ENCODE results near the gene ATF6. TPM values are rescaled to one million over a fixed set of nuclear protein-coding genes. Genes with fewer than 3 reads are reported as not detected.

Gene ATF6
- total RNA-seq, 1 experiment from 2014 or later, result 20.9 TPM

DNA sequence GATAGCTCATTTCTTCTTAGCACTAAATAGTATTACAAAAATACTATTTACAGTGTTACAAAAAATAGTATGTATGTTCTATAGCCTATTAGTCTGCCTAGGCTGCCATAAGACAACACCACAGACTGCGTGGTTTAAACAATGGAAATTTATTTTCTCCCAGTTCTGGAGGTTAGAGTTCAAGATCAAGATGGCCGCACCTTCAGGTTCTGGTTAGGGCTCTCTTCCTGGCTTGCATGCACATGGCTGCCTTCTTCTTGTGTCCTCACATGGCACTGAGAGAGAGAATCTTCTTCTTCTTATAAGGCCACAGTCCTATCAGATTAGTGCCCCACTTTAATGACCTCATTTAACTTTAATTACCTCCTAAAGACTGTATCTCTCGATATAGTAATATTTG, 4.1 kb downstream of the ATF6 start:
- Histone ChIP-seq H3K27ac (ENCODE audit: low read depth, low read length) (no peak overlapping the region), H3K79me2 (ENCODE audit: insufficient read depth, low read length) (peaks cover 84% of the 10 kb centered on the region), H3K9me3 (ENCODE audit: control insufficient read depth in 1 of 2, insufficient read depth in 1 of 2, low read depth in 1 of 2, low read length in 2 of 2) (no peaks in the 10 kb centered on the region), H3K9me2 (ENCODE audit: insufficient read depth) (no peaks in the 10 kb centered on the region), H3K4me3 (replicated peaks in 1 of 2; ENCODE audit: low read depth in 1 of 2, low read length in 2 of 2) (no peak overlapping the region), H3K36me3 (ENCODE audit: control insufficient read depth in 1 of 2, insufficient read depth in 2 of 2, low read length in 2 of 2) (no peaks in the 10 kb centered on the region), H2AFZ (ENCODE audit: low read depth, low read length, poor library complexity, severe bottlenecking) (no peak overlapping the region), H4K20me1 (ENCODE audit: insufficient read depth) (no peaks in the 10 kb centered on the region), H3K4me2 (ENCODE audit: low read length) (no peak overlapping the region), H3K27me3 (ENCODE audit: insufficient read depth, low read length) (no peaks in the 10 kb centered on the region), H3K4me1 (ENCODE audit: control insufficient read depth in 1 of 2, insufficient read depth in 2 of 2, low read length in 2 of 2) (peaks cover 3 to 15% of the 10 kb centered on the region in 2 experiments; a peak in 3 of 4 replicates), H3K9ac (ENCODE audit: low read length) (no peak overlapping the region)
- DNase-seq (ENCODE audit: low read depth, low spot score) (no peak), ATAC-seq (no peak)
- CTCF ChIA-PET, result interaction anchor here (1.2 kb wide), 1 partner anchor 22 kb away, joined by 3 read pairs; no protein-coding TSS in a partner anchor
- POLR2A ChIA-PET, result no interaction called here
- intact Hi-C loops (cut with micrococcal nuclease), result no loop called here
- TF ChIP-seq, protein P1, sequence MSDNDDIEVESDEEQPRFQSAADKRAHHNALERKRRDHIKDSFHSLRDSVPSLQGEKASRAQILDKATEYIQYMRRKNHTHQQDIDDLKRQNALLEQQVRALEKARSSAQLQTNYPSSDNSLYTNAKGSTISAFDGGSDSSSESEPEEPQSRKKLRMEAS (IDR thresholded peaks at IDR 0.05), result no peak
- TF ChIP-seq, protein P2, sequence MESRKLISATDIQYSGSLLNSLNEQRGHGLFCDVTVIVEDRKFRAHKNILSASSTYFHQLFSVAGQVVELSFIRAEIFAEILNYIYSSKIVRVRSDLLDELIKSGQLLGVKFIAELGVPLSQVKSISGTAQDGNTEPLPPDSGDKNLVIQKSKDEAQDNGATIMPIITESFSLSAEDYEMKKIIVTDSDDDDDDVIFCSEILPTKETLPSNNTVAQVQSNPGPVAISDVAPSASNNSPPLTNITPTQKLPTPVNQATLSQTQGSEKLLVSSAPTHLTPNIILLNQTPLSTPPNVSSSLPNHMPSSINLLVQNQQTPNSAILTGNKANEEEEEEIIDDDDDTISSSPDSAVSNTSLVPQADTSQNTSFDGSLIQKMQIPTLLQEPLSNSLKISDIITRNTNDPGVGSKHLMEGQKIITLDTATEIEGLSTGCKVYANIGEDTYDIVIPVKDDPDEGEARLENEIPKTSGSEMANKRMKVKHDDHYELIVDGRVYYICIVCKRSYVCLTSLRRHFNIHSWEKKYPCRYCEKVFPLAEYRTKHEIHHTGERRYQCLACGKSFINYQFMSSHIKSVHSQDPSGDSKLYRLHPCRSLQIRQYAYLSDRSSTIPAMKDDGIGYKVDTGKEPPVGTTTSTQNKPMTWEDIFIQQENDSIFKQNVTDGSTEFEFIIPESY (IDR thresholded peaks at IDR 0.05; ENCODE audit: extremely low read depth, insufficient replicate concordance, low read length), result no peak
- TF ChIP-seq ELF1 (IDR thresholded peaks at IDR 0.05; ENCODE audit: borderline replicate concordance, low read depth) (no peak), EZH2phosphoT487 (IDR thresholded peaks at IDR 0.05; ENCODE audit: borderline replicate concordance) (no peak), CBX3 (IDR thresholded peaks at IDR 0.05; ENCODE audit: low read depth) (no peak), SP1 (IDR thresholded peaks at IDR 0.05; ENCODE audit: low read depth) (no peak), SRF (IDR thresholded peaks at IDR 0.05; ENCODE audit: low read depth) (no peak), EGR1 (IDR thresholded peaks at IDR 0.05; ENCODE audit: low read depth) (no peak), FOSL1 (IDR thresholded peaks at IDR 0.05; ENCODE audit: low read depth) (no peak), TCF7L2 (IDR thresholded peaks at IDR 0.05; ENCODE audit: borderline replicate concordance, extremely low read depth, insufficient read depth, insufficient read length) (no peak), CEBPB (IDR thresholded peaks at IDR 0.05; ENCODE audit: low read depth) (no peak), POLR2AphosphoS5 (IDR thresholded peaks at IDR 0.05; ENCODE audit: low read depth, low read length) (no peak), JUND (IDR thresholded peaks at IDR 0.05) (no peak), REST (IDR thresholded peaks at IDR 0.05; ENCODE audit: low read depth) (no peak), YY1 (IDR thresholded peaks at IDR 0.05; ENCODE audit: extremely low read depth, insufficient replicate concordance, low read depth, low read length) (no peak), POLR2A (IDR thresholded peaks at IDR 0.05; ENCODE audit: borderline replicate concordance, extremely low read depth, insufficient read depth, insufficient read length) (no peak), ZNF274 (IDR thresholded peaks at IDR 0.05; ENCODE audit: low read depth, low read length) (no peak), ZFX (IDR thresholded peaks at IDR 0.05) (no peak)
- TF ChIP-seq, protein P3, sequence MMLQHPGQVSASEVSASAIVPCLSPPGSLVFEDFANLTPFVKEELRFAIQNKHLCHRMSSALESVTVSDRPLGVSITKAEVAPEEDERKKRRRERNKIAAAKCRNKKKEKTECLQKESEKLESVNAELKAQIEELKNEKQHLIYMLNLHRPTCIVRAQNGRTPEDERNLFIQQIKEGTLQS (IDR thresholded peaks at IDR 0.05), result no peak
- TF ChIP-seq, protein P4, sequence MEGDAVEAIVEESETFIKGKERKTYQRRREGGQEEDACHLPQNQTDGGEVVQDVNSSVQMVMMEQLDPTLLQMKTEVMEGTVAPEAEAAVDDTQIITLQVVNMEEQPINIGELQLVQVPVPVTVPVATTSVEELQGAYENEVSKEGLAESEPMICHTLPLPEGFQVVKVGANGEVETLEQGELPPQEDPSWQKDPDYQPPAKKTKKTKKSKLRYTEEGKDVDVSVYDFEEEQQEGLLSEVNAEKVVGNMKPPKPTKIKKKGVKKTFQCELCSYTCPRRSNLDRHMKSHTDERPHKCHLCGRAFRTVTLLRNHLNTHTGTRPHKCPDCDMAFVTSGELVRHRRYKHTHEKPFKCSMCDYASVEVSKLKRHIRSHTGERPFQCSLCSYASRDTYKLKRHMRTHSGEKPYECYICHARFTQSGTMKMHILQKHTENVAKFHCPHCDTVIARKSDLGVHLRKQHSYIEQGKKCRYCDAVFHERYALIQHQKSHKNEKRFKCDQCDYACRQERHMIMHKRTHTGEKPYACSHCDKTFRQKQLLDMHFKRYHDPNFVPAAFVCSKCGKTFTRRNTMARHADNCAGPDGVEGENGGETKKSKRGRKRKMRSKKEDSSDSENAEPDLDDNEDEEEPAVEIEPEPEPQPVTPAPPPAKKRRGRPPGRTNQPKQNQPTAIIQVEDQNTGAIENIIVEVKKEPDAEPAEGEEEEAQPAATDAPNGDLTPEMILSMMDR (IDR thresholded peaks at IDR 0.05 in 2 of 3, conservative IDR thresholded peaks at IDR 0.05 in 1 of 3; ENCODE audit: borderline replicate concordance in 1 of 3, insufficient read depth in 1 of 3, low read depth in 2 of 3, low read length in 2 of 3), result no peak
- RAD21 ChIA-PET (ENCODE audit: low non-redundant PET in 1 of 2, low total read pairs in 2 of 2, uncharacterized antibody in 2 of 2, unreplicated experiment in 2 of 2), result no interaction called here
- no TSS peak for BruUV-seq (replicated peaks)

All from HCT116 (cell line).